ENCODE results near the gene NRIP3. TPM values are rescaled to one million over a fixed set of nuclear protein-coding genes. Genes with fewer than 3 reads are reported as not detected.

The NRIP3 gene
- total RNA-seq, 1 donor from 2014 or later = 42.7 TPM

- H3K27ac ChIP-seq = peak overlapping the region; percentile 98
- no peak overlapping the region for H3K4me2 ChIP-seq
- H3K4me1 ChIP-seq = peaks cover 56% of the 10 kb centered on the region
- H3K4me3 ChIP-seq = no peak overlapping the region
- no peaks in the 10 kb centered on the region for H3K27me3 ChIP-seq
- Mint-ChIP-seq H3K36me3 (peaks cover 9% of the 10 kb centered on the region), H3K27ac (no peak overlapping the region), H3K4me3 (no peak overlapping the region), H3K4me1 (peaks cover 35% of the 10 kb centered on the region), H3K9me3 (peaks cover 7% of the 10 kb centered on the region), H3K27me3 (ENCODE audit: insufficient read depth, low read depth) (peaks cover 9% of the 10 kb centered on the region)
- TF ChIP-seq EZH2 (IDR thresholded peaks at IDR 0.05) = no peak
- no peak for TF ChIP-seq EZH2phosphoT487 (IDR thresholded peaks at IDR 0.05)
- TF ChIP-seq, protein P1, sequence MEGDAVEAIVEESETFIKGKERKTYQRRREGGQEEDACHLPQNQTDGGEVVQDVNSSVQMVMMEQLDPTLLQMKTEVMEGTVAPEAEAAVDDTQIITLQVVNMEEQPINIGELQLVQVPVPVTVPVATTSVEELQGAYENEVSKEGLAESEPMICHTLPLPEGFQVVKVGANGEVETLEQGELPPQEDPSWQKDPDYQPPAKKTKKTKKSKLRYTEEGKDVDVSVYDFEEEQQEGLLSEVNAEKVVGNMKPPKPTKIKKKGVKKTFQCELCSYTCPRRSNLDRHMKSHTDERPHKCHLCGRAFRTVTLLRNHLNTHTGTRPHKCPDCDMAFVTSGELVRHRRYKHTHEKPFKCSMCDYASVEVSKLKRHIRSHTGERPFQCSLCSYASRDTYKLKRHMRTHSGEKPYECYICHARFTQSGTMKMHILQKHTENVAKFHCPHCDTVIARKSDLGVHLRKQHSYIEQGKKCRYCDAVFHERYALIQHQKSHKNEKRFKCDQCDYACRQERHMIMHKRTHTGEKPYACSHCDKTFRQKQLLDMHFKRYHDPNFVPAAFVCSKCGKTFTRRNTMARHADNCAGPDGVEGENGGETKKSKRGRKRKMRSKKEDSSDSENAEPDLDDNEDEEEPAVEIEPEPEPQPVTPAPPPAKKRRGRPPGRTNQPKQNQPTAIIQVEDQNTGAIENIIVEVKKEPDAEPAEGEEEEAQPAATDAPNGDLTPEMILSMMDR (IDR thresholded peaks at IDR 0.05) = no peak
- H4K20me1 ChIP-seq (ENCODE audit: low read depth) = no peaks in the 10 kb centered on the region
- H3K79me2 ChIP-seq (ENCODE audit: low read depth) = no peaks in the 10 kb centered on the region
- peaks cover 53% of the 10 kb centered on the region for H3F3A ChIP-seq (ENCODE audit: low read depth)
- no peak overlapping the region for H3K9ac ChIP-seq
- no peaks in the 10 kb centered on the region for H3K9me3 ChIP-seq (ENCODE audit: low read depth)
- H2AFZ ChIP-seq (replicated peaks) = no peak overlapping the region
- H3K36me3 ChIP-seq = no peaks in the 10 kb centered on the region
- no peak for DNase-seq (ENCODE audit: low spot score)
Measured at GRCh38 chr11:9039198-9039597, 35.4 kb upstream of the NRIP3 start.

DNA sequence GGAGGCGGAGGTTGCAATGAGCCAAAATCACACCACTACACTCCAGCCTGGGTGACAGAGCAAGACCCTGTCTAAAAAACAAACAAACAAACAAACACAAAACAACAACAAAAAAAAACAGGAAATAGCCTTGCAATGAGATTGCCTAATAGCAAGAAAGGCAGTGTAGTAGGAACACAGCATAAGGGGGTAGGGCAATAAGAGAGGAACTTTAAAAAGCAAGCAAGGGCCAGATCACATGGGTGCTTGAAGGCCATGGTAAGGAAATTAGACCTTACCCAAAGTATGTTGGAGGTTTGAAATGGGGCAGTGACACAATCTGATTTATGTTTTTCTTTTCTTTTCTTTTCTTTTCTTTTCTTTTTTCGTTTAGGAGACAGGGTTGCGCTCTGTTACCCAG lies 34.7 kb upstream of the NRIP3 start:
- peaks cover 56% of the 10 kb centered on the region for H3F3A ChIP-seq (ENCODE audit: low read depth)
- H3K27me3 ChIP-seq = no peaks in the 10 kb centered on the region
- no peak overlapping the region for H3K4me2 ChIP-seq
- H2AFZ ChIP-seq (replicated peaks) = no peak overlapping the region
- Mint-ChIP-seq H3K27me3 (ENCODE audit: insufficient read depth, low read depth) (peaks cover 9% of the 10 kb centered on the region), H3K36me3 (peaks cover 11% of the 10 kb centered on the region), H3K4me3 (no peak overlapping the region), H3K9me3 (peaks cover 7% of the 10 kb centered on the region), H3K4me1 (peaks cover 35% of the 10 kb centered on the region), H3K27ac (peak overlapping the region; percentile 76)
- peak overlapping the region; percentile 98 for H3K27ac ChIP-seq
- H3K9me3 ChIP-seq (ENCODE audit: low read depth) = no peaks in the 10 kb centered on the region
- no peak for TF ChIP-seq EZH2phosphoT487 (IDR thresholded peaks at IDR 0.05)
- TF ChIP-seq, protein P1 (IDR thresholded peaks at IDR 0.05) = no peak
- no peak for TF ChIP-seq EZH2 (IDR thresholded peaks at IDR 0.05)
- no peak overlapping the region for H3K4me3 ChIP-seq
- DNase-seq (ENCODE audit: low spot score) = no peak
- peaks cover 55% of the 10 kb centered on the region for H3K4me1 ChIP-seq
- no peak overlapping the region for H3K9ac ChIP-seq
- H3K79me2 ChIP-seq (ENCODE audit: low read depth) = no peaks in the 10 kb centered on the region
- no peaks in the 10 kb centered on the region for H3K36me3 ChIP-seq
- no peaks in the 10 kb centered on the region for H4K20me1 ChIP-seq (ENCODE audit: low read depth)

DNA sequence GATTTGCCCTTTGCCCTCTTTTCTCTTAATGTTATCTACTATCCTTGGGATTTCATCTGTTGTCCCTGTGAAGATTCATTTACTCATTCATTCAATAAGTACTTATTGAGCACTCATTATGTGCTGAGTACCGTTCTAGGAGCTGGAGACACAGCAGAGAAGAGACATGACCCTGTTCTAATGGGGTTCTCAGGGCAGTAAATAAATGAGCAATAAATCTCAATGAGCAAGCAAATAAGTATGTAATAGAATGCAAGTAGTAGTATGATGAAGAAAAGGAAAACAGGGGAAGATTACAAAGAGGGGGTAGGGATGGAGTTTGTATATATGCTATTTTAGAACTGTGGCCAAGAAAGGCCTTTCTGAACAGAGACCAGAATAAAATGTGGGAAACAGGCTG lies 34.2 kb upstream of the NRIP3 start:
- peak overlapping the region; percentile 76 for H3K27ac Mint-ChIP-seq
- Histone ChIP-seq H3K4me2 (peak overlapping the region; percentile 30), H3K4me1 (peaks cover 53% of the 10 kb centered on the region), H3K9me3 (ENCODE audit: low read depth) (no peaks in the 10 kb centered on the region), H3K79me2 (ENCODE audit: low read depth) (no peaks in the 10 kb centered on the region), H3F3A (ENCODE audit: low read depth) (peaks cover 56% of the 10 kb centered on the region), H4K20me1 (ENCODE audit: low read depth) (no peaks in the 10 kb centered on the region), H3K27me3 (no peaks in the 10 kb centered on the region), H3K9ac (no peak overlapping the region), H3K4me3 (no peak overlapping the region), H2AFZ (replicated peaks) (no peak overlapping the region), H3K27ac (peak overlapping the region; percentile 98), H3K36me3 (no peaks in the 10 kb centered on the region)
- peaks cover 9% of the 10 kb centered on the region for H3K27me3 Mint-ChIP-seq (ENCODE audit: insufficient read depth, low read depth)
- H3K36me3 Mint-ChIP-seq = peaks cover 11% of the 10 kb centered on the region
- TF ChIP-seq EZH2 (IDR thresholded peaks at IDR 0.05) (no peak), EZH2phosphoT487 (IDR thresholded peaks at IDR 0.05) (no peak)
- TF ChIP-seq, protein P1 (IDR thresholded peaks at IDR 0.05) = no peak
- H3K4me3 Mint-ChIP-seq = no peak overlapping the region
- peaks cover 7% of the 10 kb centered on the region for H3K9me3 Mint-ChIP-seq
- peaks cover 35% of the 10 kb centered on the region for H3K4me1 Mint-ChIP-seq
- DNase-seq (ENCODE audit: low spot score) = no peak

All from neural progenitor cell (in vitro differentiated cells).